Posterior vena cava (tissue), 2 donors: ENCODE results near the gene POU6F2. TPM values are rescaled to one million over a fixed set of nuclear protein-coding genes. Genes with fewer than 3 reads are reported as not detected.

ENCODE experiments used
- DNase-seq: peaks from one replicate; pipeline ENCODE4 v3.0.0-alpha.2; 2020; ENCODE audit warnings: low spot score
- intact Hi-C, 2 donors: fragments of 100-400 bp; cut with DNase I; formaldehyde crosslinking; loops; one replicate each; pipeline versions ENCODE4 v1.14.1 to v1.14.2; 2022 to 2023
- total RNA-seq, 2 donors: library from RNA; stranded (reverse); fragmentation: NEBNext Ultra II Directional; extraction: Animal tissue kit (Norgen Biotek cat#: 25700); gene quantifications; one replicate each; pipeline ENCODE4 v1.2.1, GENCODE V29; 2021
- donor health status: DM: yes; HTN: yes; CAD: no.
- donor health status: DM: yes; HTN: yes; CAD: no.

The POU6F2 gene
- total RNA-seq, 2 donors from 2014 or later, result 0.19 to 0.69 TPM

- no peak for DNase-seq
- intact Hi-C loops, result no loop called here
These were observed 77.0 kb downstream of the POU6F2 start for GRCh38 chr7:39054731-39055130.

GRCh38 chr7:39056153-39056552 is 78.4 kb downstream of the POU6F2 start:
- intact Hi-C loops, result no loop called here
- DNase-seq, result no peak

GRCh38 chr7:39062811-39063210 is 85.1 kb downstream of the POU6F2 start:
- intact Hi-C loops, result no loop called here

GRCh38 chr7:39069031-39069430 is 91.3 kb downstream of the POU6F2 start:
- no peak for DNase-seq
- intact Hi-C loops, result no loop called here

More at GRCh38 chr7:39062811-39063210, 85.1 kb downstream of the POU6F2 start:
- no peak for DNase-seq

GRCh38 chr7:39069896-39070881 is 92.5 kb downstream of the POU6F2 start:
- no peak for DNase-seq
- intact Hi-C loops, result no loop called here

GRCh38 chr7:39071116-39071515 is 93.4 kb downstream of the POU6F2 start:
- DNase-seq, result no peak
- intact Hi-C loops, result no loop called here

GRCh38 chr7:39073432-39073831 is 95.7 kb downstream of the POU6F2 start:
- no peak for DNase-seq
- intact Hi-C loops, result no loop called here

GRCh38 chr7:39075210-39075609 is 97.5 kb downstream of the POU6F2 start:
- intact Hi-C loops, result no loop called here
- DNase-seq, result no peak

- intact Hi-C loops, result loop anchor here in 1 of 2 donors (5.0 kb wide), 1 partner anchor 426 kb away; no protein-coding TSS in a partner anchor
- no peak for DNase-seq
These were observed 106.1 kb downstream of the POU6F2 start for GRCh38 chr7:39083781-39084180.

- intact Hi-C loops, result loop anchor here in 1 of 2 donors (5.0 kb wide), 1 partner anchor 427 kb away; no protein-coding TSS in a partner anchor
- no peak for DNase-seq
These were observed 106.6 kb downstream of the POU6F2 start for GRCh38 chr7:39084349-39084748.

- DNase-seq, result no peak
- intact Hi-C loops, result no loop called here
These were observed 107.5 kb downstream of the POU6F2 start for GRCh38 chr7:39085189-39085588.

GRCh38 chr7:39085590-39086049 is 107.9 kb downstream of the POU6F2 start:
- intact Hi-C loops, result no loop called here
- no peak for DNase-seq

- intact Hi-C loops, result no loop called here
- DNase-seq, result no peak
These were observed 109.1 kb downstream of the POU6F2 start for GRCh38 chr7:39086638-39087360.

GRCh38 chr7:39088730-39089593 is 111.3 kb downstream of the POU6F2 start:
- intact Hi-C loops, result no loop called here
- no peak for DNase-seq

GRCh38 chr7:39091145-39091544 is 113.4 kb downstream of the POU6F2 start:
- no peak for DNase-seq
- intact Hi-C loops, result no loop called here

- DNase-seq, result no peak
- intact Hi-C loops, result no loop called here
These were observed 114.1 kb downstream of the POU6F2 start for GRCh38 chr7:39091774-39092173.

GRCh38 chr7:39094731-39095130 is 117.0 kb downstream of the POU6F2 start:
- intact Hi-C loops, result no loop called here
- no peak for DNase-seq

- DNase-seq, result no peak
- intact Hi-C loops, result no loop called here
These were observed 118.3 kb downstream of the POU6F2 start for GRCh38 chr7:39095875-39096619.

- DNase-seq, result no peak
- intact Hi-C loops, result no loop called here
These were observed 120.8 kb downstream of the POU6F2 start for GRCh38 chr7:39098506-39098905.
